ENCODE measurements around the gene TYK2. TPM values are rescaled to one million over a fixed set of nuclear protein-coding genes. Genes with fewer than 3 reads are reported as not detected.

Gene TYK2
- total and polyA plus RNA-seq, 4 donors, result 102 to 175 (median 150) TPM

- H3K4me3 ChIP-seq, result no peak overlapping the region
- H3K9me3 ChIP-seq (ENCODE audit: control insufficient read depth in 4 of 4, insufficient read depth in 3 of 4, low read length in 3 of 4), result no peaks in the 10 kb centered on the region
- no peak for DNase-seq
- TF ChIP-seq CTCF (IDR thresholded peaks at IDR 0.05; ENCODE audit: control extremely low read depth, extremely low read depth), result no peak
- peak; percentile 57 for ATAC-seq (ENCODE audit: insufficient read depth, low FRiP score)
- H3K9ac ChIP-seq (ENCODE audit: insufficient read depth in 1 of 2, low read length in 2 of 2), result no peak overlapping the region
- no peaks in the 10 kb centered on the region for H3K27me3 ChIP-seq (ENCODE audit: control insufficient read depth in 3 of 3, insufficient read depth in 3 of 3, low read length in 2 of 3)
- H3K4me1 ChIP-seq (ENCODE audit: control insufficient read depth in 5 of 5, insufficient read depth in 5 of 5, low read length in 5 of 5), result no peaks in the 10 kb centered on the region
- 47 to 67% methylated on average over 17 of the region's 17 CpGs for WGBS, 2 donors
- H3K36me3 ChIP-seq (ENCODE audit: control insufficient read depth in 4 of 4, insufficient read depth in 4 of 4, low read length in 4 of 4), result peaks cover 0 to 11% (median 4%) of the 10 kb centered on the region in 4 donors
- H3K27ac ChIP-seq (ENCODE audit: low read depth in 1 of 2, low read length in 1 of 2), result peak overlapping the region in 1 of 2 donors; percentile 41
Observed at GRCh38 chr19:10305139-10305806, 75.1 kb downstream of the TYK2 start.

Small RNAs within 50 kb of the gene (small RNA-seq; reads per million reads assigned to genes)
- not detected for gene AC011511.1 (ENCODE audit: low replicate concordance)
- not detected for gene AC011511.4 (ENCODE audit: low replicate concordance)

Other genes starting within 250 kb of the TYK2 start
- 10 to 100 TPM; 44.0 to 85.7 TPM for gene DNMT1, start 185.6 kb downstream of the TYK2 start, total RNA-seq
- 10 to 100 TPM; 32.8 to 46.5 TPM for gene DNMT1, start 185.6 kb downstream of the TYK2 start, polyA plus RNA-seq
- 10 to 100 TPM; 15.2 to 32.1 TPM for gene S1PR2, start 149.2 kb downstream of the TYK2 start, total RNA-seq
- gene S1PR2, start 149.2 kb downstream of the TYK2 start, polyA plus RNA-seq, result 10 to 100 TPM in 1 of 2 donors, 1 to 10 TPM in 1; 6.5 to 10.9 TPM
- 10 to 100 TPM; 16.6 to 61.9 TPM for gene MRPL4, start 128.4 kb downstream of the TYK2 start, total RNA-seq
- gene MRPL4, start 128.4 kb downstream of the TYK2 start, polyA plus RNA-seq, result 10 to 100 TPM; 33.8 to 64.8 TPM
- 100 to 1,000 TPM; 179 to 191 TPM for gene ICAM1, start 109.5 kb downstream of the TYK2 start, total RNA-seq
- 100 to 1,000 TPM in 1 of 2 donors, 10 to 100 TPM in 1; 88.4 to 391 TPM for gene ICAM1, start 109.5 kb downstream of the TYK2 start, polyA plus RNA-seq
- 10 to 100 TPM in 1 of 2 donors, 1 to 10 TPM in 1; 8.2 to 38.8 TPM for gene ICAM4, start 93.6 kb downstream of the TYK2 start, total RNA-seq
- 1 to 10 TPM; 4.6 to 8.0 TPM for gene ICAM4, start 93.6 kb downstream of the TYK2 start, polyA plus RNA-seq
- 10 to 100 TPM; 22.2 to 32.1 TPM for gene ICAM5, start 90.6 kb downstream of the TYK2 start, total RNA-seq
- gene ICAM5, start 90.6 kb downstream of the TYK2 start, polyA plus RNA-seq, result 10 to 100 TPM in 1 of 2 donors, 1 to 10 TPM in 1; 4.1 to 15.0 TPM
- gene ZGLP1, start 70.8 kb downstream of the TYK2 start, total RNA-seq, result 1 to 10 TPM; 3.7 to 5.1 TPM
- gene ZGLP1, start 70.8 kb downstream of the TYK2 start, polyA plus RNA-seq, result 1 to 10 TPM; 3.0 to 6.7 TPM
- 10 to 100 TPM in 1 of 2 donors, 1 to 10 TPM in 1; 9.6 to 20.9 TPM for gene FDX2, start 64.6 kb downstream of the TYK2 start, total RNA-seq
- 10 to 100 TPM; 21.4 to 38.4 TPM for gene FDX2, start 64.6 kb downstream of the TYK2 start, polyA plus RNA-seq
- 10 to 100 TPM; 21.1 to 46.1 TPM for gene RAVER1, start 47.0 kb downstream of the TYK2 start, total RNA-seq
- 10 to 100 TPM; 10.5 to 17.7 TPM for gene RAVER1, start 47.0 kb downstream of the TYK2 start, polyA plus RNA-seq
- 10 to 100 TPM; 12.1 to 25.5 TPM for gene ICAM3, start 40.9 kb downstream of the TYK2 start, total RNA-seq
- gene ICAM3, start 40.9 kb downstream of the TYK2 start, polyA plus RNA-seq, result 10 to 100 TPM in 1 of 2 donors, 1 to 10 TPM in 1; 8.1 to 56.1 TPM
- gene CDC37, start 23.0 kb upstream of the TYK2 start, total RNA-seq, result 100 to 1,000 TPM; 110 to 156 TPM
- gene CDC37, start 23.0 kb upstream of the TYK2 start, polyA plus RNA-seq, result 100 to 1,000 TPM; 223 to 294 TPM
- 10 to 100 TPM; 11.9 to 23.6 TPM for gene PDE4A, start 40.0 kb upstream of the TYK2 start, total RNA-seq
- 10 to 100 TPM; 10.3 to 13.7 TPM for gene PDE4A, start 40.0 kb upstream of the TYK2 start, polyA plus RNA-seq
- gene KEAP1, start 122.8 kb upstream of the TYK2 start, total RNA-seq, result 10 to 100 TPM; 44.8 to 73.5 TPM
- gene KEAP1, start 122.8 kb upstream of the TYK2 start, polyA plus RNA-seq, result 10 to 100 TPM; 51.0 to 69.5 TPM
- 1 to 10 TPM in 1 of 2 donors, under 1 TPM in 1; 0.26 to 1.2 TPM for gene S1PR5, start 136.9 kb upstream of the TYK2 start, total RNA-seq
- gene S1PR5, start 136.9 kb upstream of the TYK2 start, polyA plus RNA-seq, result 1 to 10 TPM in 1 of 2 donors, under 1 TPM in 1; 0.55 to 1.4 TPM
- 10 to 100 TPM; 13.4 to 34.0 TPM for gene ATG4D, start 163.3 kb upstream of the TYK2 start, total RNA-seq
- gene ATG4D, start 163.3 kb upstream of the TYK2 start, polyA plus RNA-seq, result 10 to 100 TPM; 26.0 to 28.8 TPM
- gene KRI1, start 185.4 kb upstream of the TYK2 start, total RNA-seq, result 10 to 100 TPM; 12.8 to 26.0 TPM
- gene KRI1, start 185.4 kb upstream of the TYK2 start, polyA plus RNA-seq, result 10 to 100 TPM; 16.6 to 21.5 TPM
- gene CDKN2D, start 188.4 kb upstream of the TYK2 start, total RNA-seq, result 10 to 100 TPM; 12.5 to 14.3 TPM
- gene CDKN2D, start 188.4 kb upstream of the TYK2 start, polyA plus RNA-seq, result 10 to 100 TPM; 13.5 to 74.9 TPM
- 10 to 100 TPM; 40.2 to 57.6 TPM for gene AP1M2, start 206.7 kb upstream of the TYK2 start, total RNA-seq
- gene AP1M2, start 206.7 kb upstream of the TYK2 start, polyA plus RNA-seq, result 10 to 100 TPM; 31.6 to 70.9 TPM
- 100 to 1,000 TPM; 115 to 173 TPM for gene SLC44A2, start 245.0 kb upstream of the TYK2 start, total RNA-seq
- gene SLC44A2, start 245.0 kb upstream of the TYK2 start, polyA plus RNA-seq, result 100 to 1,000 TPM in 1 of 2 donors, 10 to 100 TPM in 1; 83.6 to 122 TPM

Data from lung (tissue), 13 donors.